HUDEP-2 (cell line): ENCODE measurements around the gene THOP1.

Experiments used
- DNase-seq, 76 experiments: peaks; one replicate each; lab custom pipeline; 2025; ENCODE audit not compliant: unreplicated experiment in 76 of 76; lab: John Stamatoyannopoulos, UW

The THOP1 gene

GRCh38 chr19:2848616-2849015 is 63.3 kb downstream of the THOP1 start:
- no peak for DNase-seq

GRCh38 chr19:2850256-2850925 is 65.1 kb downstream of the THOP1 start:
- DNase-seq, result no peak

GRCh38 chr19:2852598-2852997 is 67.3 kb downstream of the THOP1 start:
- no peak for DNase-seq

- no peak for DNase-seq
Measured at GRCh38 chr19:2853015-2853606, 67.8 kb downstream of the THOP1 start.

- DNase-seq, result no peak
Measured at GRCh38 chr19:2854849-2855248, 69.5 kb downstream of the THOP1 start.

GRCh38 chr19:2856457-2857050 is 71.3 kb downstream of the THOP1 start:
- no peak for DNase-seq

GRCh38 chr19:2858864-2859263 is 73.6 kb downstream of the THOP1 start:
- no peak for DNase-seq

- no peak for DNase-seq
Measured at GRCh38 chr19:2863816-2864215, 78.5 kb downstream of the THOP1 start.
